ENCODE results near the gene DEK. TPM values are rescaled to one million over a fixed set of nuclear protein-coding genes. Genes with fewer than 3 reads are reported as not detected.
"Not testable (repeated sequence)": the region's sequence is repeated elsewhere in the genome, so short reads cannot be mapped to it uniquely, and the experiment has no call there.

Gene DEK
- total RNA-seq, 1 donor from 2014 or later: 96.8 TPM

DNA sequence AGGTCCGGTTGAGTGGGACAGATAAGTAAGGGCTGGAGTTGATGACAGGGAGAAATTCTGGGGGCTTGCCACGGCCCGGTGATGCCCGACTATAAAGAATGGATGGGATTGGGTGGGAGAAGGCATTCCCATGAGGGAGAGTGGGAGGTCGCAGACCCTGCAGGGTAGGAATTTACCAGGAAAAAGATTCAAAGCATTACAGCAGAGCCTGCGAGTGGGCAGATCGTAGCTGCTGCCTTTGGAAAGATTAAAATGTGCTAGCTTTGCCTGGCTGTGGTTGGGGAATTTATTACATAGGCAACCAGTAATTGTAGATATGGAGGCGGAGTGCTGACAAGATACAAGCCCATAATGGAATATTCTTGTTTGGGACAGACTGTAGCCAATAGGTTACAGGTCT is 59.6 kb downstream of the DEK start:
- no peak for DNase-seq (ENCODE audit: low read depth in 2 of 2)

DNA sequence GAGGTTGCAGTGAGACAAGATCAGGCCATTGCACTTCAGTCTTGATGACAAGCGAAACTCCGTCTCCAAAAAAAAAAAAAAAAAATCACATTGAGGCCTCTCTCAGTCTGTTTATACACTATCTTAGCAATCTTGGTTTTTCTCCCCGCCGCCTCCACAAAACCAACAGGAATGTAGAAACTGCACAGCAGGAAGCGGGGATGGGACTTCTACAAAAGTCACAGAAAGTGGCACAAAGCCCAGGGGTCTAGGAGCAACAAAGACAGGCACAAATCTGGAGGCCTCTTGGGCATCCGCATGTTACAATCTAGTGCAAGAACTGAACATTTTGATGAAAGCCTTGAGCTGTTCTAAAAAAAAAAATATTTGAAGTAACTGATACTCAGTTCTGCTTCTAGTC is 60.5 kb downstream of the DEK start:
- no peak for DNase-seq (ENCODE audit: low read depth in 2 of 2)

DNA sequence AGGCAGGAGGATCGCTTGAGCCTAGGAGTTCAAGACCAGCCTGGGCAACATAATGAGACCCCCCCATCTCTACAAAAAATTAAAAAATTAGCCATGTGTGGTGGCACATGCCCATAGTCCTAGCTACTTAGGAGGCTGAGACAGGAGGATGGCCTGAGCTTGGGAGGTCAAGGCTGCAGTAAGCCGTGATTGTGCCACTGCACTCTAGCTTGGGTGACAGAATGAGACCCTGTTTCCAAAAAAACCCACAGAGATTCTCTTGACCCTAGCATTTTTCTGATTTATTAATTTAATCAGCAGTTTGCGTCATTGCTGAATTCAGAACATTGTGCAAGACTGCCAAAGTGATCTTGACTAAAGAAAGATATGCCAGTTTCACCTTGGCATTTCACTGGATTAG is 72.3 kb downstream of the DEK start:
- no peak for DNase-seq (ENCODE audit: low read depth in 2 of 2)

DNA sequence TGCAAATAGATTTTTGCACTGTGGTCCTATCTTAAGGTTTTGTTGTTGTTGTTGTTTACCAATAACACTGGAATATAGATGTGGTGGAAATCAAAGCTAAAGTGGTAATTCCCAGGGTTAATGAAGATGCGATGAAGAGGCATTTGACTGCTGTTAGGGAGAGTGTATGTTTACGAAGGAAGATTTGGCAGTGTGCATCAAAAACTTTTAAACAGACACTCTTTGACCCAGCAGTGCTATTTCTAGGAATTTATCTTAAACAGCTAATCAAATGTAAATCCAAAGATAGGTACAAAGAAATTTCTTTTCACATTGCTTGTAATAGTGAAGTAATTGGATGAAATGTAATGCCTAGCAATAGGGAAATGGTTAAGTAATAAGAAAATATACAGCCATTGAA is 75.1 kb downstream of the DEK start:
- DNase-seq (ENCODE audit: low read depth in 2 of 2): no peak

DNA sequence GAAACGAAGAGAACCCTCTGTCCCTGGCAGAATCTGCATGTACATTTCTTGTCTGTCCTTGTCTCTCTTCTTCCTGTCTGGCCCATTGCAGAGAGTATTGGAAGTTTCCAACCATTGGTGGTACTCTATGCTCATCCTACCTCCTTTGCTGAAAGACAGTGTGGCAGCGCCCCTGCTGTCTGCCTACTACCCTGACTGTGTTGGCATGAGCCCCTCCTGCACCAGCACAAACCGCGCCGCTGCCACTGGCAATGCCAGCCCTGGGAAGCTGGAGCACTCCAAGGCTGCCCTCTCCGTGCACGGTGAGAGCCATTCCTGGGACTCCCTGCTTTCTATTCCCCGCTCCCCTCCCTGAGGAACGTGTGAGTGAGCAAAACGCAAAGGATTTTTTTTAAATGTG is 76.6 kb downstream of the DEK start:
- DNase-seq (ENCODE audit: low read depth in 2 of 2): no peak

DNA sequence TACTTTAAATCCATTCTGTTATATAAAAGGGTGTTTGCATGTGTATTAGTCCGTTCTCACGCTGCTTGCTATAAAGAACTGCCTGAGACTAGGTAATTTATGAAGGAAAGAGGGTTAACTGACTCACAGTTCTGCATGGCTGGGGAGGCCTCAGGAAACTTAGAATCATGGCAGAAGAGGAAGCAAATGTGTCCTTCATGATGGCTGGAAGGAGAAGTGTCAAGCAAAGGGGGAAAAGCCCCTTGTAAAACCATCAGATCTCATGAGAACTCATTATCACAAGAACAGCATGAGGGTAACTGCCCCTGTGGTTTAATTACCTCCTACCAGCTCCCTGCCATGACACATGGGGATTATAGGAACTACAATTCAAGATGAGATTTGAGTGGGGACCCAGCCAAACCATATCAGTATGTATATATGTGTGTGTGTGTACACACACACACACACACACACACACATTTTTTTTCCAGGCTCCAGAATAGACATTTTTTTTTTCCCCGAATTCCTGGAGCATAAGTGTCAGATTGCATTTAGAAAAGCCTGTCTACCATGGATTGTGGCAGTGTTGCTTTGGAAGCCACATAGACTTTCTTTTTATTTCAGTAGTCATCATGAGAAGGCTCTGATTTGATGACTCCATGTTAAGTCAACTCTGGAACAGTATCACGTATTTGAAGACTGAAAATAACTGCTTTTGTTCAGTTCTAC is 77.6 kb downstream of the DEK start:
- no peak for DNase-seq (ENCODE audit: low read depth in 2 of 2)

DNA sequence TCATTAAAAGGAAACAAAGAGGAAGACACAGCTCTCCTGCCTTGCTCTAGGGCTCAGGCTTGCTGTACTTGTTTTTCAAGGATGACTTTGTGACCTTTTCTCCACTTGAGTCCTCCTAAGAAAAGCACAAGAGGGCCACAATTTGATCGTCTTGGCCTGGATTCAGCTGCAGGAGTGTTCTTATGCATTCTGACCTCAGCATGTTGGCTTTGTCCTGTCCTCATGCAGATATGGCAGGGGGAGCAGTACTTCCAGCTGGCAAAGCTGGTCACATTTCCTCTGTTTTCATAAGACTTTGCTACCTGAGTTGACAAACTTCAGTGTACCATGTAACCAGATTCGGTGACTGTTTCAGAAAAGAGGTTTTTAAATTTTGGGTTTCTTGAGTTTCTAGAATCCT is 78.3 kb downstream of the DEK start:
- DNase-seq (ENCODE audit: low read depth in 2 of 2): peak in 1 of 2 donors; percentile 13

DNA sequence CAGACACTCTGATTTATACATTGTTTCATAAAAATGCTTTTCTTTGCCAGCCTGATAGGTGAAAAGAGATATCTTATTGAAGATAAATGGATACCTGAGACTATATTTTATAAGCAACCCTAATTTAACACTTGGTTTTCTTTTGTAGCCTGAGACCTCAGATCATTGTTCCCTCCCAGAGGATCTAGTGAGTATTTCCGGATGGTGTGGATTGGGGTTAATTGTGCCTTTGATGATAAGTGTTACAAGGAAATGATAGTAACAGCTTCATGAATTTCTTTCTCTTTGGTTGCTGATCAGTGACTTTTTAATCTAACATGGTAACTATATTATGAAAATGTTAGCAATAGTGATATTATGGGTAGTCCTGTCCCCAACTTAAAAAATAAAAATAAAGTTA is 78.7 kb downstream of the DEK start:
- DNase-seq (ENCODE audit: low read depth in 2 of 2): no peak

DNA sequence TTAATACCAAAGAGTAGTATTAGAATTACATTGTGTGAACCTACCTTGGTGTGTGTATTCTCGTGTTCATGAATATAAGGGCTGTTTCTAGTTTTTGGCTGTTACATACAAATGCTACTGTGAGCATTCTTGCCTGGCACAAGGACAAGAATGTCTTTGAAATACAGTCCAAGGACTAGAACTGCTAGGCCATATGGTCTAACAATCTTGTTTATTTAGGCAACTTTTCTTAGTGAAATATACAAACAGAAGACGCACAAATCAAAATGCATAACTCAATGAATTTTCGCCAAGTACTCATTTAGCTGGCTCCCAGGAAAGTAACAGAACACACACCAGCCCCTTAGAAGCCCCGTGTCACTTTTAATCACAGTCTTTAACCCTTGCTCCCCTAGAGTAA is 80.6 kb downstream of the DEK start:
- no peak for DNase-seq (ENCODE audit: low read depth in 2 of 2)

DNA sequence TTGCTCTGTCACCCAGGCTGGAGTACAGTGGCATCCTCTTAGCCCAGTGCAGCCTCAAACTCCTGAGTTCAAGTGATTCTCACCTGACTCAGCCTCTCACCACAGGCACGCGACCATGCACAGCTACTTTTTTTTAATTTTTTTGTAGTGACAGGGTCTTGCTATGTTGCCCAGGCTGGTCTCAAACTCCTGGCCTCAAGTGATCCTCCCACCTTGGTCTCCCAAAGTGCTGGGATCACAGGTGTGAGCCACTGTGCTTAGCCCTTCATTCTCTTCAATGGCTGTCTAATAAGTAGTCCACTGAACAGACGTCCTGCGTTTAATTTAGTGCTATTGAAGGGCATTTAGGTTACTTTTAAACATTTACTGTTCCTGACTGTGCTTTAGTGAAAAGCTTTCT is 81.8 kb downstream of the DEK start:
- no peak for DNase-seq (ENCODE audit: low read depth in 2 of 2)

DNA sequence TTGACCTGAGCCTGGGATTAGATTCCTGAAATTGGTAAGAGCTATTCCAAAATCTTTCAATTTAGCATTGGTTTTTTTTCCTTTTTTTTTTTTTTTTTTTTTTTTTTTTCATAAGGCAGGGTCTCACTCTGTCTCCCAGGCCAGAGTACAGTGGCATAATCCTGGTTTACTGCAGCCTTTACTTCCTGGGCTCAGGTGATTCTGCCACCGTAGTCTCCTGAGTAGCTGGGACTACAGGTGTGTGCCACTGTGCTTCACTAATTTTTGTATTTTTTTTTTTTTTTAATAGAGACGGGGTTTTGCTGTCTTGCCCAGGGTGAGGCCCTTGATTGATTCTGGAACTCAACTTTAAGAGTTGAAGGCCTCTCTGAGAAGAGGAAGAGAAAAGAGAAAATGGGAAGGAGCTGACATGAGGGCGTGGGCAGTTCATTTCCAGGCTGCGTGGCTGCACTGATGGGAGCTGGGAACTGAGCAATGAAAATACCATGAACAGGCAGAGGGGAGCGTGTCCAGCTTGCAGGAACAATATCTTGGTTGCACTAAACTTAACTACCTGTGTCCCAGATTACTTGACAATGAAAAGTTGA is 84.5 kb downstream of the DEK start:
- no peak for DNase-seq (ENCODE audit: low read depth in 2 of 2)

DNA sequence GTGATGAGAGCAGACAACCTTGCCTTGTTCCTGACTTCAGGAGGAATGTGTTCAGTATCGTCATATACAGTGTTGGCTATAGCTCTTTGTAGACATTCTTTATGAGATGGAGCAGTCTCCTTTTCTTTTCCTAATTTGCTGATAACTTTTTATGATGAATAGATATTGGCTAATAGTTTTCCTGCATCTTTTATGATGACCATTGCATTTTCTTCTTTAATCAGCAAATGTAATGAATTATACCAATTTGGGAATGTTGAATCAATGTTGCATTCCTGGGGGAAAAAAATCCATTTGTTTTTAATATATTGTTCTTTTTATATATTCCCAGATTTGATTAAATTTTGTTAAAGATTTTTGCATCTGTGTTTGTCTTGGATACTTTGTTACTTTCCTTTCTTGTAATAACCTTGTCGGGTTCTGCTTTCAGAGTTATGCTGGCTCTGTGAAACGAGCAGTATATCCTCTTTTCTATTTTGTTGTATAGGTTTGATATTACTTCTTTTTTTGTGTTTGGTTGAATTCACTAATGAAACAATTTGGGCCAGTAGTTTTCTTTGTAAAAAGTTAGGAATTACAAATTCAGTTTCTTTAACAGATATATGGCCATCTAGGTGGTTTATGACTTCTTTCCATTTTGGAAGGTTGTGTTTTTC is 85.2 kb downstream of the DEK start:
- DNase-seq (ENCODE audit: low read depth in 2 of 2): no peak

DNA sequence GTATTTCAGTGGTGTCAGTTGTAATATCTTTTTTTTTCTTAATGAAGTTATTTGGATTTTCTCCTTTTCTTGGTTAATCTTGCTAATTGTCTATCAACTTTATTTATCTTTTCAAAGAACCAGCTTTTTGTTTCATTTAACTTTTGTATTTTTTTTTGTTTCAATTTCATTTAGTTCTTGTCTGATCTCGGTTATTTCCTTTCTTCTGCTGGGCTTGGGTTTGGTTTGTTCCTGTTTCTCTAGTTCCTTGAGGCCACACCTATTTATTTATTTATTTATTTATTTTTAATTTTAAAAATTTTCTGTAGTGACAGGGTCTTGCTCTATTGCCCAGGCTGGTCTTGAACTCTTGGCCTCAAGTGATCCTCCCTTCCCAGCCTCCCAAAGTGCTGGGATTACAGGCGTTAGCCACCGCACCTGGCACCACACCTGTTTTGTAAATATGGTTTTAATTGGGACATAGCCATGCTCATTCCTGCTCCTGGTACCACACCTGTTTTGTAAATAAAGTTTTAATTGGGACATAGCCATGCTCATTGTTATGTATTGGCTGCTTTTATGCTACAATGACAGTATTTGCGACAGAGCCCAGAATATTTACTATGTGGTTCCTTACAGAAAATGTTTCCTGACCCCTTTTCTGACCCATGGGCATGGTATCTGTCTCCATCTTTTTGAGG is 86.9 kb downstream of the DEK start:
- no peak for DNase-seq (ENCODE audit: low read depth in 2 of 2)

DNA sequence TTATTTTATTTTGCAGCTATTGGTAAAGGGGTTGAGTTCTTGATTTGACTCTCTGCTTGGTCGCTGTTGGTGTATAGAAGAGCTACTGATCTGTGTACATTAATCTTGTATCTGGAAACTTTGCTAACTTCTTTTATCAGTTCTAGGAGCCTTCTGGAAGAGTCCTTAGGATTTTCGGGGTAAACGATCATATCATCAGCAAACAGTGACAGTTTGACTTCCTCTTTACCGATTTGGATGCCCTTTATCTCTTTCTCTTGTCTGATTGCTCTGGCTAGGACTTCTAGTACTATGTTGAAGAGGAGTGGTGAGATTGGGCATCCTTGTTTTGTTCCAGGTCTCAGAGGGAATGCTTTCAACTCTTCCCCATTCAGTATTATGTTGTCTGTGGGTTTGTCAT is 88.1 kb downstream of the DEK start:
- DNase-seq (ENCODE audit: low read depth in 2 of 2): not testable (repeated sequence)

Other genes starting within 250 kb of the DEK start
- 0.51 and 0.89 TPM in 2 replicates for gene NHLRC1, start 141.9 kb downstream of the DEK start, total RNA-seq
- 8.9 and 12.5 TPM in 2 replicates for gene TPMT, start 109.5 kb downstream of the DEK start, total RNA-seq
- gene KDM1B, start 109.1 kb downstream of the DEK start, total RNA-seq: 5.9 and 6.3 TPM in 2 replicates
- 12.0 and 13.9 TPM in 2 replicates for gene RNF144B, start 122.8 kb upstream of the DEK start, total RNA-seq